ENCODE results near the gene METTL13.

Gene METTL13

GRCh38 chr1:171781176-171781875, at the start of gene METTL13:
METTL13 (plus strand) TSS chr1:171781660; CDS start chr1:171781968, 308 bp downstream.
- peak; percentile 99 for DNase-seq

- no peak for DNase-seq
Observed at GRCh38 chr1:171736196-171736595, 45.3 kb upstream of the METTL13 start.

GRCh38 chr1:171738911-171739310, 42.5 kb upstream of the METTL13 start:
- DNase-seq: no peak

- no peak for DNase-seq
Observed at GRCh38 chr1:171739656-171740055, 41.8 kb upstream of the METTL13 start.

- no peak for DNase-seq
Observed at GRCh38 chr1:171740356-171740863, 41.0 kb upstream of the METTL13 start.

GRCh38 chr1:171740987-171741871, 40.2 kb upstream of the METTL13 start:
- peak; percentile 15 for DNase-seq

GRCh38 chr1:171741872-171742576, 39.4 kb upstream of the METTL13 start, which contains the start of gene VAMP4:
VAMP4 (minus strand) TSS chr1:171742065; CDS start chr1:171738414, 3,651 bp downstream.
- peak; percentile 87 for DNase-seq

- peak; percentile 55 for DNase-seq
Observed at GRCh38 chr1:171742577-171742922, 38.9 kb upstream of the METTL13 start.

- DNase-seq: no peak
Observed at GRCh38 chr1:171743081-171743870, 38.2 kb upstream of the METTL13 start.

- no peak for DNase-seq
Observed at GRCh38 chr1:171744986-171745385, 36.5 kb upstream of the METTL13 start.

- no peak for DNase-seq
Observed at GRCh38 chr1:171748651-171749050, 32.8 kb upstream of the METTL13 start.

- no peak for DNase-seq
Observed at GRCh38 chr1:171751221-171751620, 30.2 kb upstream of the METTL13 start.

- no peak for DNase-seq
Observed at GRCh38 chr1:171753182-171753581, 28.3 kb upstream of the METTL13 start.

- DNase-seq: no peak
Observed at GRCh38 chr1:171753685-171754352, 27.6 kb upstream of the METTL13 start.

- DNase-seq: no peak
Observed at GRCh38 chr1:171754353-171754705, 27.1 kb upstream of the METTL13 start.

GRCh38 chr1:171754971-171755370, 26.5 kb upstream of the METTL13 start:
- no peak for DNase-seq

- no peak for DNase-seq
Observed at GRCh38 chr1:171756856-171757255, 24.6 kb upstream of the METTL13 start.

- no peak for DNase-seq
Observed at GRCh38 chr1:171758011-171758410, 23.4 kb upstream of the METTL13 start.

- DNase-seq: no peak
Observed at GRCh38 chr1:171762143-171762563, 19.3 kb upstream of the METTL13 start.

GRCh38 chr1:171763764-171764163, 17.7 kb upstream of the METTL13 start:
- no peak for DNase-seq

- DNase-seq: no peak
Observed at GRCh38 chr1:171769171-171769570, 12.3 kb upstream of the METTL13 start.

GRCh38 chr1:171769754-171770153, 11.7 kb upstream of the METTL13 start:
- DNase-seq: no peak
